ENCODE results near the gene ADGRV1.

DNA sequence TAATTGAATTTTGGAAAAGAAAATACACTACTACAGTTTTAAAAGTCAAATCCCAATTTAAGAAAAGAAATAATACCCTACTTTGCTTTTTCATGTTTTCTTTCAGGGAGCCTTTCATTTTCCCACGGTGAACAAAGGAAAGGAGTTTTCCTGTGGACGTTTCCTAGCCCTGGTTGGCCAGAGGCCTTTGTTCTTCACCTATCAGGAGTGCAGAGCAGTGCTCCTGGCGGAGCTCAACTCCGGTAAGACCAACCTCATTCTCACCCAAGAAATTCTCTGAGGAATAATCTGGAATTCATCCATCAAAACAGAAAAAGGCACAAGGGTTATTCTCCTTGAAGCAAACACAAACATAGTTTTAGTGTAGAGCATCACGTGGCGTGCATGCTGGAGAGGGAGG is 248.9 kb downstream of the ADGRV1 start:
- TF ChIP-seq, protein P1, sequence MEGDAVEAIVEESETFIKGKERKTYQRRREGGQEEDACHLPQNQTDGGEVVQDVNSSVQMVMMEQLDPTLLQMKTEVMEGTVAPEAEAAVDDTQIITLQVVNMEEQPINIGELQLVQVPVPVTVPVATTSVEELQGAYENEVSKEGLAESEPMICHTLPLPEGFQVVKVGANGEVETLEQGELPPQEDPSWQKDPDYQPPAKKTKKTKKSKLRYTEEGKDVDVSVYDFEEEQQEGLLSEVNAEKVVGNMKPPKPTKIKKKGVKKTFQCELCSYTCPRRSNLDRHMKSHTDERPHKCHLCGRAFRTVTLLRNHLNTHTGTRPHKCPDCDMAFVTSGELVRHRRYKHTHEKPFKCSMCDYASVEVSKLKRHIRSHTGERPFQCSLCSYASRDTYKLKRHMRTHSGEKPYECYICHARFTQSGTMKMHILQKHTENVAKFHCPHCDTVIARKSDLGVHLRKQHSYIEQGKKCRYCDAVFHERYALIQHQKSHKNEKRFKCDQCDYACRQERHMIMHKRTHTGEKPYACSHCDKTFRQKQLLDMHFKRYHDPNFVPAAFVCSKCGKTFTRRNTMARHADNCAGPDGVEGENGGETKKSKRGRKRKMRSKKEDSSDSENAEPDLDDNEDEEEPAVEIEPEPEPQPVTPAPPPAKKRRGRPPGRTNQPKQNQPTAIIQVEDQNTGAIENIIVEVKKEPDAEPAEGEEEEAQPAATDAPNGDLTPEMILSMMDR (IDR thresholded peaks at IDR 0.05; ENCODE audit: low read depth, low read length, poor library complexity, severe bottlenecking), result no peak
- TF ChIP-seq EZH2phosphoT487 (IDR thresholded peaks at IDR 0.05; ENCODE audit: borderline replicate concordance, low read length), result no peak

Data from DOHH2 (cell line).